ENCODE measurements around the gene AGK.

DNA sequence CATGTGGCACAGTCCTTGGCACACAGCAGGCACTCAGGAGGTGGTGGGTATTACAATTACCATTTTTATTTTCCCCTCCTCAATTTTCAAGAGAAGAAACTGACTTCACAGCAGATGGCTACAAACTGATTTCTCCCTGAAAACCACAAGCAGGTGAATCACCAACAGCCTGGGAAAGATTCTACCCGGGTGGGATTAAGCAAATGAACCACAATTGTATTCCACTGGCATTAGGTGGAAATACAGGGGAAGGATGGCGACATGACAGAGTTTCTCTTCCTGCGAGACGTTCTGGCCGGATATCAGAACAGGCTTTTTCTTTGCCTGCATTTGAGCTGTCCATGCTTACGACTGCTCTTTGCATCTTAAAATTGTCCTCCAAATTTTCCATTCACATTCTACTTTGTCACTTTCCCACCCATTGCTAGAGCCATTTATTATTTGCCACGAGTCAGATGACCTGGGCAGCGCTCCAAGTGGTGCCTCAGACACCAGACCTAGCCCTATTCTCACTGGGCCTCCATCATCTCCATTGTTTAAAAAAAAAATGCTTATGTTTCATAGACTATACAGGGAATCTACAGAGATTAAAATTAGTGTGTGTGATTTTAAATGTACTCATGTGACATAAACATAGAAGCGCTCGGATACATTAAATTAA lies 146.1 kb downstream of the AGK start:
- TF ChIP-seq, protein P1, sequence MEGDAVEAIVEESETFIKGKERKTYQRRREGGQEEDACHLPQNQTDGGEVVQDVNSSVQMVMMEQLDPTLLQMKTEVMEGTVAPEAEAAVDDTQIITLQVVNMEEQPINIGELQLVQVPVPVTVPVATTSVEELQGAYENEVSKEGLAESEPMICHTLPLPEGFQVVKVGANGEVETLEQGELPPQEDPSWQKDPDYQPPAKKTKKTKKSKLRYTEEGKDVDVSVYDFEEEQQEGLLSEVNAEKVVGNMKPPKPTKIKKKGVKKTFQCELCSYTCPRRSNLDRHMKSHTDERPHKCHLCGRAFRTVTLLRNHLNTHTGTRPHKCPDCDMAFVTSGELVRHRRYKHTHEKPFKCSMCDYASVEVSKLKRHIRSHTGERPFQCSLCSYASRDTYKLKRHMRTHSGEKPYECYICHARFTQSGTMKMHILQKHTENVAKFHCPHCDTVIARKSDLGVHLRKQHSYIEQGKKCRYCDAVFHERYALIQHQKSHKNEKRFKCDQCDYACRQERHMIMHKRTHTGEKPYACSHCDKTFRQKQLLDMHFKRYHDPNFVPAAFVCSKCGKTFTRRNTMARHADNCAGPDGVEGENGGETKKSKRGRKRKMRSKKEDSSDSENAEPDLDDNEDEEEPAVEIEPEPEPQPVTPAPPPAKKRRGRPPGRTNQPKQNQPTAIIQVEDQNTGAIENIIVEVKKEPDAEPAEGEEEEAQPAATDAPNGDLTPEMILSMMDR (IDR thresholded peaks at IDR 0.05) = no peak
- TF ChIP-seq POLR2AphosphoS5 (IDR thresholded peaks at IDR 0.05; ENCODE audit: low read depth, low read length) (no peak), TCF7L2 (IDR thresholded peaks at IDR 0.05; ENCODE audit: low read depth, low read length) (no peak), SIN3A (IDR thresholded peaks at IDR 0.05; ENCODE audit: borderline replicate concordance, insufficient read depth, low read depth, low read length) (no peak)
- TF ChIP-seq, protein P2, sequence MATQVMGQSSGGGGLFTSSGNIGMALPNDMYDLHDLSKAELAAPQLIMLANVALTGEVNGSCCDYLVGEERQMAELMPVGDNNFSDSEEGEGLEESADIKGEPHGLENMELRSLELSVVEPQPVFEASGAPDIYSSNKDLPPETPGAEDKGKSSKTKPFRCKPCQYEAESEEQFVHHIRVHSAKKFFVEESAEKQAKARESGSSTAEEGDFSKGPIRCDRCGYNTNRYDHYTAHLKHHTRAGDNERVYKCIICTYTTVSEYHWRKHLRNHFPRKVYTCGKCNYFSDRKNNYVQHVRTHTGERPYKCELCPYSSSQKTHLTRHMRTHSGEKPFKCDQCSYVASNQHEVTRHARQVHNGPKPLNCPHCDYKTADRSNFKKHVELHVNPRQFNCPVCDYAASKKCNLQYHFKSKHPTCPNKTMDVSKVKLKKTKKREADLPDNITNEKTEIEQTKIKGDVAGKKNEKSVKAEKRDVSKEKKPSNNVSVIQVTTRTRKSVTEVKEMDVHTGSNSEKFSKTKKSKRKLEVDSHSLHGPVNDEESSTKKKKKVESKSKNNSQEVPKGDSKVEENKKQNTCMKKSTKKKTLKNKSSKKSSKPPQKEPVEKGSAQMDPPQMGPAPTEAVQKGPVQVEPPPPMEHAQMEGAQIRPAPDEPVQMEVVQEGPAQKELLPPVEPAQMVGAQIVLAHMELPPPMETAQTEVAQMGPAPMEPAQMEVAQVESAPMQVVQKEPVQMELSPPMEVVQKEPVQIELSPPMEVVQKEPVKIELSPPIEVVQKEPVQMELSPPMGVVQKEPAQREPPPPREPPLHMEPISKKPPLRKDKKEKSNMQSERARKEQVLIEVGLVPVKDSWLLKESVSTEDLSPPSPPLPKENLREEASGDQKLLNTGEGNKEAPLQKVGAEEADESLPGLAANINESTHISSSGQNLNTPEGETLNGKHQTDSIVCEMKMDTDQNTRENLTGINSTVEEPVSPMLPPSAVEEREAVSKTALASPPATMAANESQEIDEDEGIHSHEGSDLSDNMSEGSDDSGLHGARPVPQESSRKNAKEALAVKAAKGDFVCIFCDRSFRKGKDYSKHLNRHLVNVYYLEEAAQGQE (IDR thresholded peaks at IDR 0.05; ENCODE audit: insufficient read depth in 1 of 2, low read depth in 2 of 2, low read length in 1 of 2) = no peak

Measured in Panc1 (cell line).